Measurements from ENCODE around the gene RAB13. TPM values are rescaled to one million over a fixed set of nuclear protein-coding genes. Genes with fewer than 3 reads are reported as not detected.

RAB13 gene
- total RNA-seq, 1 donor, result 36.7 TPM

DNA sequence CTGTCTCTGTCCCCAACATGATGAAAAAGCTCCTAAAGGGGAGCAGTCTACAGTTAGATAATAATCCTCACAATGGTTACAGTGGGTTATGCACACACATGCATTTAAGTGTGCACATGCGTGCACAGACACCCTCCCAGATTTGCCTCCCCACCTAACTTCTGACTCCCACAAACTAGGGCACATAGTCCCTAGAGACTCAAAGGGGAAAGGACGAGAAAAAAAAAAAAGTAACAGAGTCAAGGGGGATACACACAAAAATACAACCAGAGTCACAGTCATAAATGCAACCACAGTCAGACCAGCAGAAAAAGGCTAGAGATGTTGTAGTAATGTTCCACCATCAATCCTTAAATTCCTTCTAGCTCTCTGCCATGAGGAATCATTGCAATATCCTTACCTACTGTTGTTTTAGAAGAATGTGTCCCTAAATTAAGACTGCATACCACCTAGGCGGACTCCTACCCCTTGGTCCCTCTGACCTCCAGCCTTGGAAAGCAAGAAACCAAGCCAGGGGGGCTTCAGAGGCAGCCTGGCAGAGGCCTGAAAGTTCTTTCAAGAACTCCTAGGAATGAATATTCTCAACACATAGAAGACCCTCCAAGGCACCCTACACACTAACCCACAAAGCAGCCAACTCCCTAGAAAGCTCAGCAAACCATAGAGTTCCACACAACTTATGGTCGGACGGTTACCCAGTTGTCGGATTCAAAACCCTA, 29.0 kb downstream of the RAB13 start:
- TF ChIP-seq, protein P1, sequence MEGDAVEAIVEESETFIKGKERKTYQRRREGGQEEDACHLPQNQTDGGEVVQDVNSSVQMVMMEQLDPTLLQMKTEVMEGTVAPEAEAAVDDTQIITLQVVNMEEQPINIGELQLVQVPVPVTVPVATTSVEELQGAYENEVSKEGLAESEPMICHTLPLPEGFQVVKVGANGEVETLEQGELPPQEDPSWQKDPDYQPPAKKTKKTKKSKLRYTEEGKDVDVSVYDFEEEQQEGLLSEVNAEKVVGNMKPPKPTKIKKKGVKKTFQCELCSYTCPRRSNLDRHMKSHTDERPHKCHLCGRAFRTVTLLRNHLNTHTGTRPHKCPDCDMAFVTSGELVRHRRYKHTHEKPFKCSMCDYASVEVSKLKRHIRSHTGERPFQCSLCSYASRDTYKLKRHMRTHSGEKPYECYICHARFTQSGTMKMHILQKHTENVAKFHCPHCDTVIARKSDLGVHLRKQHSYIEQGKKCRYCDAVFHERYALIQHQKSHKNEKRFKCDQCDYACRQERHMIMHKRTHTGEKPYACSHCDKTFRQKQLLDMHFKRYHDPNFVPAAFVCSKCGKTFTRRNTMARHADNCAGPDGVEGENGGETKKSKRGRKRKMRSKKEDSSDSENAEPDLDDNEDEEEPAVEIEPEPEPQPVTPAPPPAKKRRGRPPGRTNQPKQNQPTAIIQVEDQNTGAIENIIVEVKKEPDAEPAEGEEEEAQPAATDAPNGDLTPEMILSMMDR (IDR thresholded peaks at IDR 0.05; ENCODE audit: insufficient read depth, low read depth, low read length), result no peak
- DNase-seq (ENCODE audit: low read depth), result no peak

DNA sequence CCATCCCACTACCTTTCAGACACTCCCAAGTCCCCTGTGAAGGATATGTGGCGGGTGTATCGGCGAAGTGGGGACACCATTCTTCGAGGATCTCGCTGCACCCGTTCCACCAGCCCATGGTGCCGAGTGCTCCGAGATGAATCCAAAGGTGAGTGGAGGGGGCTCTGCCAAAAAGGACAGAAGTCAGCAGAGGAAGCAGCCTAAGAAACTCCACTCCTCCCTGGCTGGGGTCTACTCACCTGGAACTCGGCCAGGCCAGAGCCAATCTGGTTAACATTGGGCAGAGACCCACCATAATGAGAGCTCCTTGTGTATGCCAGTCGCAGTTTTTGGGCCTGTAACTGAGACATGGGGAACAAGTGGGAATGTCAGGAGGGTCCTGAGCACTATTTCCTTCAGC, 31.3 kb downstream of the RAB13 start:
- no peak overlapping the region for H3K4me3 ChIP-seq (ENCODE audit: low read depth, low read length)
- TF ChIP-seq, protein P1 (IDR thresholded peaks at IDR 0.05; ENCODE audit: insufficient read depth, low read depth, low read length), result no peak
- no peak for DNase-seq (ENCODE audit: low read depth)

More for the DNA sequence above, 29.0 kb downstream of the RAB13 start:
- peak overlapping the region; percentile 97 for H3K4me3 ChIP-seq (ENCODE audit: low read depth, low read length)

DNA sequence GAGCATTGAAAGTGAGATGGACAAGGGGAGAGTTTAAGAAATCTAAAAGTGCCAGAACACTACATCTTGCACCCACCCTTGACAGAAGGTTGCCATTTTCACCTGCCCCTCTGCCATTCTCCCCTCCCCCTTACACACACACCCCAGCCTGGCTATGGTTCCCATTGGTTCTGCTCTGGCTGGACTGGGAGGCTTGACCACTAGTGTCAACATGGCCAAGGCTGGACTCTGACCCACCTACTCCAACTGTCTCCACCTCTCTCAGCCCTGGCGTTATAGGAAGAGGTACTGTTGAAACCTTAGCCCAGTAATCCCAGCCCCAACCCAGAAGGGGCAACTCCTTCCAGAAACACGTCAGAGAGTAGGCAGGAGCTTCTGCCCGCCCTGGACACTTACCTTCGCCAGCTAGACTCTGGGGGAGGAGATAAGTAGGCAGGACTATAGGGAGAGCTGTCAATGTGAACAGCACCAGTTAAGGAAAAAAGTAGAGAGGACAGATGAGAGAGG, 32.2 kb downstream of the RAB13 start:
- TF ChIP-seq, protein P1 (IDR thresholded peaks at IDR 0.05; ENCODE audit: insufficient read depth, low read depth, low read length), result no peak
- no peak for DNase-seq (ENCODE audit: low read depth)
- H3K4me3 ChIP-seq (ENCODE audit: low read depth, low read length), result no peak overlapping the region

DNA sequence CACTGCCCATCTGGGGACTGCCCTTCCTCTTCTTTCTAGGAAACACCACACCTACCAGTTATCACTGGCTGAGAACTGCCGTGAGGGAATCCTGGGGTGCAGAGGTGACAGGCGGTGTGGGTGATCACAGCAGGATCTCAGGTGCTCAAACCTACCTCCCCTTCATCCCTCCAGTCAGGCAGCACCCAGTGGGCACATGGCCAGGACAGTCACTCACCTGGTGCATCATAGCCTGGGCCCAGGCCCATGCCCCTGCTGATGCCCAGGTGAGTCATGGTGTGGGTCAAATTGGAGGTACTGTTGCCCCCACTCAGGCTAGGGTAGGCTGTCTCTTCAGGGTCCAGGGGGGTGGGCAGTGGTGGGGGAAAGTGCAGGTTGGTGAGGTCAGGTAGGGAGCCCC, 34.3 kb downstream of the RAB13 start:
- H3K4me3 ChIP-seq (ENCODE audit: low read depth, low read length), result no peak overlapping the region
- TF ChIP-seq, protein P1 (IDR thresholded peaks at IDR 0.05; ENCODE audit: insufficient read depth, low read depth, low read length), result no peak
- no peak for DNase-seq (ENCODE audit: low read depth)

DNA sequence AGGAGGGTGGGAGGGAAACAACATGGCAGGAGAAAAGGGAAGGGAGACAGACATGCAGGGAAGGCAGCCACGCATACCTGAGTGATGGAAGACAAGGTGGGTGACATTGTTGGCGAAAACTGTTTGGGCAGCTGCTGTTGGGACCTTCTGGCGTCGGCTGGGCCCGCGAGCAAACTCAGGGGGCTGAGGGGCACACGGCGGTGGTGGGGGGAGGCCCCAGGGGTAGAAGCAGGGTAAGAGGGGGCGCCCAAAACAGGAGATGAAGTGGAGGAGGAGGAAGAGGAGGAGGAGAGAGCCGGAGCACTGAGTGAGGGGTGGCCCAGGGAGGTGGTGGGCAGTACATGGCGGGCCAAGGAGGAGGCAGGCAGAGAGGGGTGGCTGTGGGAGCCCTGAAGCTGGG, 35.0 kb downstream of the RAB13 start:
- no peak for DNase-seq (ENCODE audit: low read depth)
- TF ChIP-seq, protein P1 (IDR thresholded peaks at IDR 0.05; ENCODE audit: insufficient read depth, low read depth, low read length), result no peak
- no peak overlapping the region for H3K4me3 ChIP-seq (ENCODE audit: low read depth, low read length)

DNA sequence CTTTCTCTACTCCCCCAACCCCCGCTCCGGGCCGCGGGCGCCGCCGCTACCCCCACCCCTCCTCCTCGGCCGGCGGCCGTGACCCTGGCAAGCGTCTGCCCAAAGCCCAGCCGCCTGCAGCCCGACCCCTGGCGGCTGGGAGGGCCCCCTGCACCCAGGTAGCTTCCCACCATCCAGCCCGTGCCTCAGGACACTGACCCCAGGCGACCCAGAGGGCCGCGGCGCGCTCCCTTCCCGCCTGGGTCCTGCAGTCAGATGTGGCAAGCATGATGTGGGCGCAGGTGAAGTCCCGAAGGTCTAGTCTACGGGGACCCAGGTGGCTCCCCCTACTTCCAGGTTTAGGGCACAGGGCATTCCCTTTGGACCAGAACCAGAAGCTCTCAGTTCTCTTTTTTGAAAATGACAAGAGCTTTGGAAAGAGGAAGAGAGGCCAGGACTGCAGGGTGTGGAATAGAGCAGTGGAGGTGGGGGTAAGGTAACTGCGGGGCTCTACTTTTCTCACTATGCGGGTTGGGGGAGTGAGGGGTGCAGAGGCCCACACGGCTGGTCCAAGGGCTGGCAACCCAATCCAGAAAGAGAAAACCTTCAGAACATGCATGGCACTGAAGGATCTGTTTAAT, 39.4 kb downstream of the RAB13 start, which contains the start of gene DENND4B:
Gene DENND4B (minus strand): TSS at position 97 of the 620 bp plus-strand sequence. CDS start 2,344 bp downstream, outside the sequence.
- TF ChIP-seq, protein P1 (IDR thresholded peaks at IDR 0.05; ENCODE audit: insufficient read depth, low read depth, low read length), result peak; percentile 87
- DNase-seq (ENCODE audit: low read depth), result peak; percentile 82
- peak within 1 kb of the TSS; percentile 76 for H3K4me3 ChIP-seq (ENCODE audit: low read depth, low read length)

Data from fibroblast of villous mesenchyme (primary cell).